T-helper 2 cell (primary cell): Measurements from ENCODE around the gene ANKRD45.
A peak's percentile ranks its signal among the peaks of the same experiment; 100 is the strongest.
"Not testable (repeated sequence)": the region's sequence is repeated elsewhere in the genome, so short reads cannot be mapped to it uniquely, and the experiment has no call there.

Experiments used
- DNase-seq, 5 experiments: peaks; one replicate each; pipeline versions ENCODE4 v3.0.0 to v3.0.0-alpha.2; 2012 to 2022
- total RNA-seq, 2 donors: gene quantifications; one replicate each; lab custom pipeline; 2026; lab: John Stamatoyannopoulos, UW

ANKRD45 gene, protein sequence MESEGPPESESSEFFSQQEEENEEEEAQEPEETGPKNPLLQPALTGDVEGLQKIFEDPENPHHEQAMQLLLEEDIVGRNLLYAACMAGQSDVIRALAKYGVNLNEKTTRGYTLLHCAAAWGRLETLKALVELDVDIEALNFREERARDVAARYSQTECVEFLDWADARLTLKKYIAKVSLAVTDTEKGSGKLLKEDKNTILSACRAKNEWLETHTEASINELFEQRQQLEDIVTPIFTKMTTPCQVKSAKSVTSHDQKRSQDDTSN
- total RNA-seq: 0 reads per million in 2 donors

DNA sequence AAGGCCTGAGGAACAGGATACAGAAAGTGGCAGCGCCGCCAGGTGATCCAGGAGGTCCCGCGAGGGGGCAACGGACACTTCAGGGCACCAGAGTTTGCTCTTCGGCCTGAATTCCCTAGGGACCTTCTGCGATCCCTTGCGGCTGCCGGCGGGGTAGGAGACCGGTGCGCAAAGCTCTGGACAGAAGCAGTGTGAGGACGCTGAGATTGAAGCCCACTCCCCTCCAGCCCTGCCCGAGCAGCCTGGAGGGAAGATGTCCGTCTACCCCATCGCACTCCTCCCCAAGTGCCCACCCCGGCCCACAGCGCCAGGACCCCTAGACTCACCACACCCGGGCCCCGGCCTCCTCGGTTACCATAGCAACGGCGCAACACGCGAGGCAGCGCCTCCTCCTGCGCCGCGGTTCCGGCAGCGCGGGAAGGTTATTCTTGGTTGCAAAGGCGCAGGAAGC lies at the start of gene ANKRD45:
Gene ANKRD45 (minus strand): TSS at position 361 of the 451 bp plus-strand sequence. CDS start 10,433 bp downstream, outside the sequence.
- DNase-seq: peak in 1 of 5 experiments; percentile 16

DNA sequence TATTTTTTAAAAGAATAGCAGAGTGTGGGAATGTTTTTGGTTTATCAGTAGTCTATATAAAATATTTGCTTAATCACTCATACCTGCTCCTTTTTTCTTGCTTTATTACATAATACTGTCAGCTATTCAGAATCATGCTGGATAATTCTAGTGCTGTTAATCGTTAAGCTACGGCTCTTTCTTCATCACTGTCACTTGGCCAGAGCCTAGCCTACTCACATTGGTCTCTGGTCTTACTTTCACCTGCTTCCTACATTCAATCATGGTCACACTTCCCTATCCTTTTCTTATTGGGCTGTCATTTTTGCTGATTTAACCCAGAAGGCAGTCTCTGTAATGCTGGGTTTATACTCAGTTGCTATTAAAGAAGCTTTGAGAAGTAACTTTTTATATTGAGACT lies 47.6 kb upstream of the ANKRD45 start:
- DNase-seq: no peak

DNA sequence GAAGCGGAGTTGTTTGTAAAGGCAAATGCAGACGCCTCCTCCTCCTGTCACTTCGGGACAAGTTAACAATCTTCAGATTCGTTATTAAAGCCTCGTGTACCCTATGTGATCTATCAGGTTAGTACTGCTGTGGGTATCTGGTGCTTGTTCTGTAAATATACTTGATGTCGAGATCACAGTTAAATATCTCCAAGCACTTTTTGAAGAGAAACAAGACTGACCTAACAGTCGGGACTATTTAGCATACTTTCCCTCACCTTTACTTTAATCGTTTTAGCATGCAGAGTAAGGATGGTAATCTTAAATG lies 45.8 kb upstream of the ANKRD45 start:
- DNase-seq: no peak

DNA sequence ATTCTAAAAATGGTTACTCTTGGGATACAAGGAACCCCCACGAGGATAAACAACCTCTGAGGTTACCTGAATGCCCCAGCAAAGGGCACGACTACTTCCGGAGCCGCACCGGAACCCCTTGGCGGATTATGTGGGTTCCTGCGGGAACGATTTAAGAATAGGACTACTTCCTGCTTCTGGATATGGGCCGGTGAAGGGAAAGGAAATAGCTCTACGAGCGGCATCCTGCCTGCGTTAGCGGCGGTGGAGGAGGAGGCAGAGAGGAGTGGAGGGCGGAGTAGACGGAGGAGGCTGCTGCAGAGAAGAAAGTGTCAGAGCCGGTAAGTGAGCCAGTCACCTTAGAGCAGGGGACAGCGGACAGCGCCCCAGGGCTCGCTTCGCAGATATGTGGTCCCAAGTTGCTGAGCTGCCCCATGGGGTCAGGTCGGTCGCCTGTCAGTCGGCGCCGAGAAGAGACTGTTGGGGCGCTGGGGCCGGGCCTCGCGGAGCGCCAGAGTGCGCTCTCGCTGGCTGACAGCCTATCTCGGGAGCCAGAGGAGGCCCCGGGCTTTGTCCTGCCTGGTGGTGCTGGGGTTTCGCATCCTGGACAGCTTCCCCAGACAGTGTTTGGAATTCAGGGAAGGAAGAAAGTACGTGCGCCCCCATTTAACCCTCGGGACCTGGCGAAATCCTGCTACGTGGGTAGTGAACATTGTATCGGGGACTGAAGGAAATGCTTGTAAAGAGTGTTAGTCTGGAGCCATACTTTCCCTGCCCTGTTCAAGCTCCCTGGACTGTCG lies 45.3 kb upstream of the ANKRD45 start, which contains the start of gene KLHL20:
Gene KLHL20 (plus strand): TSS at position 223 of the 779 bp plus-strand sequence. CDS start 1,063 bp downstream, outside the sequence.
- peak; percentile 52 to 96 (median 76) for DNase-seq

DNA sequence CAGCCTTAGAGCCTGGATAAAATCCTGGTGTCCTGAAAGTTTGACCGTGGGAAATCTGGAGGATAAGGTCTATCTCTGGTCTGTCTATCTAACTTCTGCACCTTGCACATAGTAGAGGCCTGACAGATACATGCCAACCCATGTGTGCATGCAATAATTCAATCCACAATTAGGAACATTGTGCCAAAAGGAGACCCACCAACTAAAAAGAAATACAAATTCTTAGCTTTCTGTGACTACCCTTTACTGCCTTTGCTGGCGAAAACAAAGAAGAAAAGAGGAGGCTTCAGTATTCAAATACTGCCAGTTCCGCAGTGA lies 44.7 kb upstream of the ANKRD45 start:
- no peak for DNase-seq

DNA sequence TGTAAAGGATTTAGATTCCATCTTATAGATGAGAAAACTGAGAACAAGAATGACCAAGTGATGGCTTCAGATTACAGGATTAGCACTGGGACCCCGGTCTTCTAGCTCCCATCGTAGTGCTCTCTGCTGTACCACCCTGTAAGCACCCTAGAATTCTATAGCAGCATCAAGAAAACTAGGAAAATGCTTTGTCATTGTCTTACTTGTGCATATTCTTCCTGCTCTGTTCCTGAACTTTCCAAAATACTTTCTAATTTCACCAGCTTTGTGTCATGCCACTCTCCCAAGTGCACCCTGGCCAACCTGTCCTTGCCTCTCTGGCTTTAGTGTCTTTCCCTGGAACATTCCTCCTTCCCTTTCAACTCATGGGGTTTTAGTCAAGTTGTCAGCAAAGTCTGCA lies 39.1 kb upstream of the ANKRD45 start:
- DNase-seq: no peak

DNA sequence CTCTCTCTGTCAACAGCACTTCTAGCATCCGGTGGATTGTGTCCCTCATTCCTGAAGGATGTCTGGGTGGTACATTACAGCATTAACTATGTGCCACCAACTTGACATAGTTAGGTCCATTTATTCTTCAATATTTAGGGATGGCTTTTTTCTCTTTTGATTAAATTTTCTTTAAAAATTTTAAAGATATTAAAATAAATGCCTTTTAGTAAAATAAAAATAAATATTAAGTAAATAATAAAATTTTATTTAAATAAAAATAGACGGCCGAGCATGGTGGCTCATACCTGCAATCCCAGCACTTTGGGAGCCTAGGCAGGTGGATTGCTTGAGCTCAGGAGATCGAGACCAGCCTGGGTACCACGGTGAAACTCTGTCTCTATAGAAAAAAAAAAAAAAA lies 35.5 kb upstream of the ANKRD45 start:
- DNase-seq: no peak

DNA sequence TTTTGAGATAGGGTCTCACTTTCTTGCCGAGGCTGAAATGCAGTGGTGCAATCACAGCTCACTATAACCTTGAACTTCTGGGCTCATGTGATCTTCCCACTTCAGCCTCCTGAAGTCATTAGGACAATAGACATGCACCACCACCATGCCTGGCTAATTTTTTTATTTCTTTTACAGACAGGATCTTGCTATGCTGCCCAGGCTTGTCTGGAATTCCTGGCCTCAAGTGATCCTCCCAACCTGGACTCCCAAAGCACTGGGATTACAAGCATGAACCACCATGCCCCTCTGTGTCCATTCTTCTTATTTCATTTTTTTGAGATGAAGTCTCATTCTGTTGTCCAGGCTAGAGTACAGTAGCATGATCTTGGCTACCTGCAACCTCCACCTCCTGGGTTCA lies 33.1 kb upstream of the ANKRD45 start:
- DNase-seq: no peak

DNA sequence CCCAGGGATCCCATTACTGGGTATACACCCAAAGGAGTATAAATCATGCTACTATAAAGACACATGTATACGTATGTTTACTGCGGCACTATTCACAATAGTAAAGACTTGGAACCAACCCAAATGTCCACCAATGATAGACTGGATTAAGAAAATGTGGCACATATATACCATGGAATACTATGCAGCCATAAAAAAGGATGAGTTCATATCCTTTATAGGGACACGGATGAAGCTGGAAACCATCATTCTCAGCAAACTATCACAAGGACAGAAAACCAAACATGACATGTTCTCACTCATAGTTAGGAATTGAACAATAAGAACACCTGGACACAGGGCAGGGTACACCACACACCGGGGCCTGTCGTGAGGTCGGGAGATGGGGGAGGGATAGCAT lies 31.6 kb upstream of the ANKRD45 start:
- DNase-seq: not testable (repeated sequence)

DNA sequence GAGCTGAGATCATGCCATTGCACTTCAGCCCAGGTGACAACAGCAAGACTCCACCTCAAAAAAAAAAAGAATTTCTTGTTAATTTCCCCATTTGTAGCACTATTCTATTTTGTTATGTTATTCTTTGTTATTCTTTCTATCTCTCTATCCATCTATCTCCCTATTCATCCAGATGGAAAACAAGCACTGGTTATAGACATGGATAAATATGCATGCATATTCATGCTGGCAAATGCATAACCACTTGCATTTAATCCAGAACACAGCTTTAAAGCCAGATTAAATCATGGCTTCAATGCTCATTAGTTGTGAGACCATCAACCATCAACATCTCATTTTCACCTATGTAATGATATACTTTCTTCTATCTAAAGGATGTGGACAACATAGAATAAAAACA lies 23.6 kb upstream of the ANKRD45 start:
- DNase-seq: no peak

DNA sequence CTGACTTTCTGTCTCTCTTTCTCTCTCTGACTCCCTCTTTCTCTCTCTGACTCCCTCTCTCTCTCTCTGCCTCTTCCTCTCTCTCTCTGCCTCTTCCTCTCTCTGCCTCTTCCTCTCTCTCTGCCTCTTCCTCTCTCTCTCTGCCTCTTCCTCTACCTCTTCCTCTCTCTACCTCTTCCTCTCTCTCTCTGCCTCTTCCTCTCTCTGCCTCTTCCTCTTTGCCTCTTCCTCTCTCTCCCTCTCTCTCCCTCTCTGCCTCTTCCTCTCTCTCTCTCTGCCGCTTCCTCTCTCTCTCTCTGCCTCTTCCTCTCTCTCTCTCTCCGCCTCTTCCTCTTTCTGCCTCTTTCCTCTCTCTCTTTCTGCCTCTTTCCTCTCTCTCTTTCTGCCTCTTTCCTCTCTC lies 18.6 kb upstream of the ANKRD45 start:
- no peak for DNase-seq

DNA sequence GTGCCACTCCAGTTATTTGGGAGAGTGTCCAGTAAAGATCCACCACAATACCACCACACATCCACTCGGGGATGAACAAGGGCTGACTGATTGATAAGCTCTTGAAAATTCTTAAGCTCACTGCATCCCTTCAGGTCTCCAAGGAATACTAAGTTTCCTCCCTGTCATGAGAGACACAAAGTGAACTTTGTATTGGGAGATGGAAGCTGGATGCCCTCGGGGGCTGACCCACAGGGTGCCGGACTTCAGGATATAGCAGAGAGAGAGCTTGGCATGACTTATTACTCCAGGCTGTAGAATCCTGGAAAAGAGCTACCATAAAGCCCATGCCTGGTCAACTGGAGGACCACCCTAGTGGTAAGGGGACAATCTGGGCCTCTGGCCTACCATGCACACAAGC lies 15.5 kb upstream of the ANKRD45 start:
- DNase-seq: not testable (repeated sequence)

DNA sequence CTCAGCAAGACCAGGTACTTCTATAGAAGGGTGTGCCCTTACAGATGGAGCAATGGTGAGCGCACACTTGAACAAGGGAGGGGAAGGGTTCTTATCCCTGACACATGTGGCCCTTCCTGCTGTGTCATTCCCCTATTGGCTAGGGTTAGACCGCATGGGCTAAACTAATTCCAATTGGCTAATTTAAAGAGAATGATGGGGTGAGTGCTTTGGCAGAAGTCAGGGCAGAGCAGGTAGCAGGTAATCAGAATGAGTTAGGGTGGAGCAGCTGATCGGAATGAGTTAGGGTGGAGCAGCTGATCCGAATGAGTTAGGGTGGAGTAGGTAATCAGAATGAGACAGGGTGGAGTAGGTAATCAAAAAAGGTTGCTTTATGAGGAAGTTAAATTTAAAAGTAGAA lies 14.2 kb upstream of the ANKRD45 start:
- not testable (repeated sequence) for DNase-seq

DNA sequence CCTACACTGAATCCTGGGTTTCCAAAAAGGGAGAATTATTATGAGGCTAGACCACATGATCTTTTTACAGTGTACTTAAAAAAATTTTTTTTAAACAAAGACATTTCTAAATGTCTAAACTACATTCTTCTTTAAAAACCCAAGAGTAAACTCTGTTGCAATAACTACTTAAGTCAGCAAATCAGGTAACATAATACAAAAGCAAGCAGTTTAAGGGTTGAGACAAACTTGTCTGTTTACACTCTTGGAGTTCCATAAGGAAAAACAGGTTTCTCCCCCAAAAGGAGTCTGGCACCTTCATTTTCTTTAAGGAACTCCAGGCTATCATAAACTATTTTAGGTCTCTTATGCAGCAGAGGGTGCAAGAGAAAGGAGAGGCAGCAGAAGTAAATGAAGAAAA lies 12.5 kb upstream of the ANKRD45 start:
- no peak for DNase-seq

DNA sequence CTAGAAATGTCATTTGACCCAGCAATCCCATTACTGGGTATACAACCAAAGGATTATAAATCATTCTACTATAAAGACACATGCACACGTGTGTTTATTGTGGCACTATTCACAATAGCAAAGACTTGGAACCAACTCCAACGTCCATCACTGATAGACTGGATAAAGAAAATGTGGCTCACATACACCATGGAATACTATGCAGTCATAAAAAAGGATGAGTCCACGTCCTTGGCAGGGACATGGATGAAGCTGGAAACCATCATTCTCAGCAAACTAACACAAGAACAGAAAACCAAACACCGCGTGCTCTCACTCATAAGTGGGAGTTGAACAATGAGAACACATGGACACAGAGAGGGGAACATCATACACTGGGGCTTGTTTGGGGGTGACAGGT lies 10.5 kb upstream of the ANKRD45 start:
- DNase-seq: not testable (repeated sequence)

DNA sequence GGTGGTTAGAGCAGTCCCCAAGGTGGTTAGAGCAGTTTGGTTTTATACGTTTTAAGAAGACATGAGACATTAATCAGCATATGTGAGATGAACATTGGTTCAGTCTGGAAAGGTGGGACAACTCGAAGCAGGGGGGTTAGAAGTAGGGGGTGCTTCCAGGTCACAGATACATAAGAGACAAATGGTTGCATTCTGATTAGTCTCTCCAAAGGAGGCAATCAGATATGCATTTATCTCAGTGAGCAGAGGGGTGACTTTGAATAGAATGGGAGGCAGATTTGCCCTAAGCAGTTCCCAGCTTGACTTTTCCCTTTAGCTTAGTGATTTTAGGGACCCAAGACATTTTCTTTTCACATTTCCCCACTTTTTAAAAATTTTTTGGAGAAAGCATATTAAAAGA lies 4.8 kb upstream of the ANKRD45 start:
- not testable (repeated sequence) for DNase-seq

DNA sequence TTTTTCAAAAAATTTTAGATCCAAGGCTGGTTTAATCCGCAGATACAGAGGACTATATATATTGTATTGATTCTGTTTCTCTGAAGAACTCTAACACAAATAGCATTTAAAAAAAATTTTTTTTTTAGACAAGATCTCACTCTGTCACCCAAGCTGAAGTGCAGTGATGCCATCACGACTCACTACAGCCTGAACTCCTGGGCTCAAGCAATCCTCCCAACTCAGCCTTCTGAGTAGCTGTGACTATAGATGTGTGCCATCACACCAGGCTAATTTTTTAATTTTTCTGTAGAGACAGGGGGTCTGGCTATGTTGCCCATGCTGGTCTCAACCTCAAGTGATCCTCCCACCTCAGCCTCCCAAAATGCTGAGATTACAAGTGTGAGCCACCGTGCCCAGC lies 3.0 kb downstream of the ANKRD45 start:
- DNase-seq: no peak

DNA sequence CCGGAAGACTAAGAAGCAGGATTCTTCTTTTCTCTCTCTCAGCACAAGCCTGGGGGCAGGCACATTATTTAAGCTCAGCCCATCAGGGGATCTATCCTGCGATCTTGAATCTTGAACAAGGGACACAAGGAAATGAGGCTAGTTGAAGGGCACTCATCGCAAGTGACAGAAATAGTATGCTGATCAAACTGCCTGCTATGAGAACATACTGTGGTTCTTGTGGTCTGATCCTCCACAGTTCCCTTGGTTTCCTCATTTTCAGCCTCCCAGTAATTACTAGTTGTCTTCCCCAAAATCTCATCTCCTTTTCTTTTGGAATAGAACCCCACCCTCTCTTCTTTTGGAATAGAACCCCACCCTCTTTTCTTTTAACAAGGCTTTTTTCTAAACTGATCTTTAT lies 6.5 kb downstream of the ANKRD45 start:
- no peak for DNase-seq

DNA sequence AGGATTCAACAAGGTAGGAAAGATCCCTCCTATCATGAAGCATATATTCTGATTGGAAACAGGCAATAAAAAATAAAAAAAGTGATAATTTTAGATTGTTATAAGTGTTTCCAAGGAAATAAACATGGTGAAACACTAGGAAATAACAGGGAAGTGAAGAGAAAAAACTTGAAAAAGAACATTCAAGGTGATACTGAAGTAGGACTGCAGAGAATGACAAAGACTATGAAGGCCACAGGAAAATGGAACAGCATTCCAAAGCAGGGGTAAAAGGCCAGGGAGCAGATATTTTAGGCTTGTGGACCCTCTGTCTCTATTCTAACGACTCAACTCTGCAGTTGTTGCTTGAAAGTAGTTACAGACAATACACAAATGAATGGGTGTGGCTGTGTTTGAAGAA lies 7.9 kb downstream of the ANKRD45 start:
- DNase-seq: no peak

DNA sequence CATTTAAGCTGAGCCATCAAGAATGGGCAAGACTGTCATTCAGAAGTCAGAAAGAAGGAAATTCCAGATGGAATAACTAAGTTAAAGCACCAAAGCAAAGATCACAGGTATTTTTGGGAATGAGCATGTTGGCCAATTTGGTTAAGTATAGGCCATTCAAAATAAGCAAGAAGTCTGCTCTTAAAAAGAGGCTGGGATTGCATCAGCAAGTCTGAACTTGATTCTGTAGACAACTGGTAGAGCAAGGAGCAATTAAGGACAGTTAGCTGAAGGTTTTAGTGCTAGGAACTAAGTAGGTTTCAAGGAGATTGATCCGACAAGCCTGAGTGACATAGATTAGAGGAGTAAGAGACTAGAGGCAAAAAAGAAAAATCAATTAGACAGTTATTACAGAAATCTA lies 8.4 kb downstream of the ANKRD45 start:
- DNase-seq: no peak

DNA sequence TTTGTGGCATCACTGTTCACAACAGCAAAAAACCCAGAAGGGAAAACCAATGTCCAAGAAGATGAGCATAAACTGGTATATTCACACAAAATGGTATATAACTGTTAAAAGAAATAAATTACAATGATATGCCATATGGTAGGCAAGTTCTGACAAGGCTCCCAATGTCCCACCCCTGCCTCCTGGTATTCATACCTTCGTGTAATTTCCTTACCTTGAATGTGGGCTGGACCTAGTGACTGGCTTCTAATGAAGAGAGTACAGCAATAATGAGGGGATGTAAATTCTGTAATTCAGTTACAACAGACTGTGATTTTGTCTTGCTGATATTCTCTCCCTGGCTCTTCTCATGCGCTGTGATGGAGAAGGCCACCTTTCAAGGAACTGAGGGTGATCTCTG lies 9.3 kb downstream of the ANKRD45 start:
- no peak for DNase-seq

DNA sequence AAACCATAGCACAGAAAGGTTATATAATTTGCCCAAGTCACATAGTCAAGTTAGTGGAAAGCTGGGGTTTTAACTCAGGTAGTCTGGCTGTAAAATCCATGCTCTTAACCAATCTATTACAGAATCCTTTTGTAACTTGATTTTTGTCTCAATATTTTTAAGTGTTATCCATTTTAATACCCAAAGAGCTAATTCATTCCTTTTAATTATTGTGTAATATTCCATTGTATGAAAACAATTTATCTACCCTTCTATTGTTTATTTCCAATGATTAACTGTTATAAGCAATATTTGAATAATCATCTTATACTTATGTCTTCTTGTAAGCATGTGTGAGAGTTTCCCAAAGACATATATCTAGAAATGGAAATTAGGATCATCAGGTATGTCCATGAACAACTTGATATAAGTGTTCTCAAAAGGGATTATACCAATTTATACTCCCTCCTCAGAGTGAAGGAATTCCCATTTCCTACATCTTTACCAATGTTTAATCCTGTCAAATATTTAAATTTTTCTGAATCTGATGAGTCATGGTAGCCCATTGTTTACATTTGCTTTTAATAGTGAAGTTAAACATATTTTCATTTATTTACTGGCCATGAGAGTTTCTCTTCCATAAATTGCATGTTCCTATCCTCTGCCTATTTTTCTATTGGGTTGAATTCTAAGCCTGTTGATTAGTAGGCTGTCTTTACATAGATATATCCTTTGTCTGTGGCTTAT lies 20.6 kb downstream of the ANKRD45 start:
- no peak for DNase-seq

DNA sequence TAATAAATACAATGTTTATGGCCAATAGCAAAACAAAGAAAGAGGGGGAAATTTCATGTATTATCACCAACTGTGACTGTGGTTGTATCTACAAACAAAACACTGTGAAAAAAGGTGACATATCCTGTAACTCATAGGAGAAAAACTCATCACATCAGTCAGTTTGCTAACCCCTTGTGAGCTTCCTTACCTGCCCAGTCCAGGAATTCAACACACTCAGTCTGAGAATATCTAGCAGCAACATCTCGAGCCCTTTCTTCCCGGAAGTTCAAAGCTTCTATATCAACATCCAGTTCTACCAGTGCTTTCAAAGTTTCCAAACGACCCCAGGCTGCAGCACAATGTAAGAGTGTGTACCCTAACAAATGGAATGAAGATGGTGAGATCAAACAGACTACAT lies 23.0 kb downstream of the ANKRD45 start:
- no peak for DNase-seq
